ENCODE results near the gene TAS2R40. TPM values are rescaled to one million over a fixed set of nuclear protein-coding genes. Genes with fewer than 3 reads are reported as not detected.

The TAS2R40 gene
- total RNA-seq, 1 donor from 2014 or later = not detected

- no peak overlapping the region for H3K9ac ChIP-seq (ENCODE audit: low read depth in 1 of 3, low read length in 3 of 3)
- H3K27me3 ChIP-seq (ENCODE audit: control insufficient read depth in 3 of 3, insufficient read depth in 3 of 3, low read length in 3 of 3) = no peaks in the 10 kb centered on the region
- H3K9me3 ChIP-seq (ENCODE audit: control insufficient read depth in 3 of 3, low read length in 3 of 3) = peaks cover 0 to 5% (median 2%) of the 10 kb centered on the region in 3 donors
- H3K36me3 ChIP-seq (ENCODE audit: control insufficient read depth in 3 of 3, insufficient read depth in 3 of 3, low read length in 3 of 3) = no peaks in the 10 kb centered on the region
- H3K4me1 ChIP-seq (ENCODE audit: control insufficient read depth in 3 of 3, insufficient read depth in 3 of 3, low read length in 3 of 3) = peaks cover 0 to 4% (median 2%) of the 10 kb centered on the region in 3 donors
- H3K27ac ChIP-seq (ENCODE audit: low read depth, low read length) = no peak overlapping the region
- no peak overlapping the region for H3K4me3 ChIP-seq (ENCODE audit: low read length in 3 of 3)
Observed at GRCh38 chr7:143236408-143236990, 14.7 kb downstream of the TAS2R40 start.

DNA sequence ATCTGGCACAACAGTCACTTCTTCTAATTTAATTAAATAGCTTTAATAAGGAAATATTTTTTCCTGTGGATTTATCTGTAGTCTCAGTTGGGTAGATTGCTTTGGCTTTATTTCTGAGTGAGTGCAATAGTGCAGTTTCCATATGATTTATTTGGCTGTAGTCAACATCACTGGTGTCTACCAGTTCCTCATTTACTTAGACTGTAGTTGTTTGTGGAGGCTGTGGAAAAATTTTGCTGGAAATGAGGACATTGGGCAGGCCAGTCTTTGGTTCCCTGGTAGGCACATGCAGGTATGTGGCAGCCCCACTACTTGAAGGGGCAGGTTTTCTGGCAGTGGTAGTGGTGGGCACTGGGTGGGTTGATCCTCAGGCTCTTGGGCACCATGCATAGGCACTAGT, 15.5 kb downstream of the TAS2R40 start:
- peak overlapping the region; percentile 5 for H3K27ac ChIP-seq (ENCODE audit: low read depth, low read length)
- peaks cover 0 to 5% (median 2%) of the 10 kb centered on the region in 3 donors for H3K9me3 ChIP-seq (ENCODE audit: control insufficient read depth in 3 of 3, low read length in 3 of 3)
- H3K4me1 ChIP-seq (ENCODE audit: control insufficient read depth in 3 of 3, insufficient read depth in 3 of 3, low read length in 3 of 3) = peaks cover 0 to 4% (median 2%) of the 10 kb centered on the region in 3 donors
- H3K9ac ChIP-seq (ENCODE audit: low read depth in 1 of 3, low read length in 3 of 3) = no peak overlapping the region
- H3K27me3 ChIP-seq (ENCODE audit: control insufficient read depth in 3 of 3, insufficient read depth in 3 of 3, low read length in 3 of 3) = no peaks in the 10 kb centered on the region
- no peaks in the 10 kb centered on the region for H3K36me3 ChIP-seq (ENCODE audit: control insufficient read depth in 3 of 3, insufficient read depth in 3 of 3, low read length in 3 of 3)
- no peak overlapping the region for H3K4me3 ChIP-seq (ENCODE audit: low read length in 3 of 3)

GRCh38 chr7:143238289-143238980, 16.6 kb downstream of the TAS2R40 start:
- Histone ChIP-seq H3K9me3 (ENCODE audit: control insufficient read depth in 3 of 3, low read length in 3 of 3) (peaks cover 0 to 5% (median 2%) of the 10 kb centered on the region in 3 donors), H3K27me3 (ENCODE audit: control insufficient read depth in 3 of 3, insufficient read depth in 3 of 3, low read length in 3 of 3) (no peaks in the 10 kb centered on the region), H3K27ac (ENCODE audit: low read depth, low read length) (peak overlapping the region; percentile 5), H3K4me3 (ENCODE audit: low read length in 3 of 3) (no peak overlapping the region), H3K9ac (ENCODE audit: low read depth in 1 of 3, low read length in 3 of 3) (no peak overlapping the region), H3K4me1 (ENCODE audit: control insufficient read depth in 3 of 3, insufficient read depth in 3 of 3, low read length in 3 of 3) (peaks cover 0 to 4% (median 2%) of the 10 kb centered on the region in 3 donors), H3K36me3 (ENCODE audit: control insufficient read depth in 3 of 3, insufficient read depth in 3 of 3, low read length in 3 of 3) (no peaks in the 10 kb centered on the region)

DNA sequence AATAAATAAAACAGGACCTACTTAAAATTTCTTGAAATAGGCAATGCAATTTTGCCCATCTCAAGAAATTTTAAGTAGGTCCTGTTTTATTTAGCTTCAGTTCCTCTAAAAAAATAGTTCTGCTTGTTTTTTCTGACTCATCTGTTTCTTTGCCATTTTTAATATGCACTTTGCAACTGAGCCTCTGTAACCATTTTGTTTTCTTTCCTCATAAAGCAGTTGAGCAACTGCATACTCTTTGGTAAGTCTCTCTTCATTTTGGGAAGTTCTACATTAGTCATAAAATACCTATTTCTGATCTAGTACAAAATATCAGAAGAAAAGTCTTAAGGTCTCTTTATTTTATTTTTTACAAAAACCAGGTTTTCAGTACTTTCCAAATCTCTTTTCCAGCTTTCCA, 18.0 kb downstream of the TAS2R40 start:
- Histone ChIP-seq H3K36me3 (ENCODE audit: control insufficient read depth in 3 of 3, insufficient read depth in 3 of 3, low read length in 3 of 3) (no peaks in the 10 kb centered on the region), H3K4me1 (ENCODE audit: control insufficient read depth in 3 of 3, insufficient read depth in 3 of 3, low read length in 3 of 3) (peaks cover 0 to 4% (median 2%) of the 10 kb centered on the region in 3 donors), H3K27ac (ENCODE audit: low read depth, low read length) (peak overlapping the region; percentile 10), H3K27me3 (ENCODE audit: control insufficient read depth in 3 of 3, insufficient read depth in 3 of 3, low read length in 3 of 3) (no peaks in the 10 kb centered on the region), H3K9ac (ENCODE audit: low read depth in 1 of 3, low read length in 3 of 3) (no peak overlapping the region), H3K4me3 (ENCODE audit: low read length in 3 of 3) (no peak overlapping the region), H3K9me3 (ENCODE audit: control insufficient read depth in 3 of 3, low read length in 3 of 3) (peaks cover 0 to 5% (median 2%) of the 10 kb centered on the region in 3 donors)

GRCh38 chr7:143240291-143241168, 18.7 kb downstream of the TAS2R40 start:
- peak overlapping the region in 1 of 3 donors; percentile 49 for H3K4me3 ChIP-seq (ENCODE audit: low read length in 3 of 3)
- peaks cover 0 to 5% (median 2%) of the 10 kb centered on the region in 3 donors for H3K9me3 ChIP-seq (ENCODE audit: control insufficient read depth in 3 of 3, low read length in 3 of 3)
- peak overlapping the region; percentile 10 for H3K27ac ChIP-seq (ENCODE audit: low read depth, low read length)
- H3K27me3 ChIP-seq (ENCODE audit: control insufficient read depth in 3 of 3, insufficient read depth in 3 of 3, low read length in 3 of 3) = no peaks in the 10 kb centered on the region
- H3K4me1 ChIP-seq (ENCODE audit: control insufficient read depth in 3 of 3, insufficient read depth in 3 of 3, low read length in 3 of 3) = peaks cover 0 to 4% (median 2%) of the 10 kb centered on the region in 3 donors
- H3K36me3 ChIP-seq (ENCODE audit: control insufficient read depth in 3 of 3, insufficient read depth in 3 of 3, low read length in 3 of 3) = no peaks in the 10 kb centered on the region
- H3K9ac ChIP-seq (ENCODE audit: low read depth in 1 of 3, low read length in 3 of 3) = peak overlapping the region in 2 of 3 donors; percentile 17 to 42

GRCh38 chr7:143242306-143242705, 20.5 kb downstream of the TAS2R40 start:
- Histone ChIP-seq H3K27me3 (ENCODE audit: control insufficient read depth in 3 of 3, insufficient read depth in 3 of 3, low read length in 3 of 3) (no peaks in the 10 kb centered on the region), H3K9ac (ENCODE audit: low read depth in 1 of 3, low read length in 3 of 3) (no peak overlapping the region), H3K9me3 (ENCODE audit: control insufficient read depth in 3 of 3, low read length in 3 of 3) (no peaks in the 10 kb centered on the region), H3K4me1 (ENCODE audit: control insufficient read depth in 3 of 3, insufficient read depth in 3 of 3, low read length in 3 of 3) (peaks cover 0 to 4% (median 2%) of the 10 kb centered on the region in 3 donors), H3K27ac (ENCODE audit: low read depth, low read length) (no peak overlapping the region), H3K36me3 (ENCODE audit: control insufficient read depth in 3 of 3, insufficient read depth in 3 of 3, low read length in 3 of 3) (no peaks in the 10 kb centered on the region), H3K4me3 (ENCODE audit: low read length in 3 of 3) (no peak overlapping the region)

- no peaks in the 10 kb centered on the region for H3K36me3 ChIP-seq (ENCODE audit: control insufficient read depth in 3 of 3, insufficient read depth in 3 of 3, low read length in 3 of 3)
- H3K9ac ChIP-seq (ENCODE audit: low read depth in 1 of 3, low read length in 3 of 3) = no peak overlapping the region
- no peak overlapping the region for H3K4me3 ChIP-seq (ENCODE audit: low read length in 3 of 3)
- peaks cover 0 to 4% (median 2%) of the 10 kb centered on the region in 3 donors for H3K4me1 ChIP-seq (ENCODE audit: control insufficient read depth in 3 of 3, insufficient read depth in 3 of 3, low read length in 3 of 3)
- H3K9me3 ChIP-seq (ENCODE audit: control insufficient read depth in 3 of 3, low read length in 3 of 3) = no peaks in the 10 kb centered on the region
- H3K27me3 ChIP-seq (ENCODE audit: control insufficient read depth in 3 of 3, insufficient read depth in 3 of 3, low read length in 3 of 3) = no peaks in the 10 kb centered on the region
- H3K27ac ChIP-seq (ENCODE audit: low read depth, low read length) = no peak overlapping the region
Observed at GRCh38 chr7:143243111-143243510, 21.3 kb downstream of the TAS2R40 start.

- Histone ChIP-seq H3K4me1 (ENCODE audit: control insufficient read depth in 3 of 3, insufficient read depth in 3 of 3, low read length in 3 of 3) (peaks cover 0 to 4% (median 2%) of the 10 kb centered on the region in 3 donors), H3K27me3 (ENCODE audit: control insufficient read depth in 3 of 3, insufficient read depth in 3 of 3, low read length in 3 of 3) (no peaks in the 10 kb centered on the region), H3K9me3 (ENCODE audit: control insufficient read depth in 3 of 3, low read length in 3 of 3) (no peaks in the 10 kb centered on the region), H3K9ac (ENCODE audit: low read depth in 1 of 3, low read length in 3 of 3) (no peak overlapping the region), H3K4me3 (ENCODE audit: low read length in 3 of 3) (no peak overlapping the region), H3K27ac (ENCODE audit: low read depth, low read length) (no peak overlapping the region), H3K36me3 (ENCODE audit: control insufficient read depth in 3 of 3, insufficient read depth in 3 of 3, low read length in 3 of 3) (no peaks in the 10 kb centered on the region)
Observed at GRCh38 chr7:143243614-143244013, 21.8 kb downstream of the TAS2R40 start.

DNA sequence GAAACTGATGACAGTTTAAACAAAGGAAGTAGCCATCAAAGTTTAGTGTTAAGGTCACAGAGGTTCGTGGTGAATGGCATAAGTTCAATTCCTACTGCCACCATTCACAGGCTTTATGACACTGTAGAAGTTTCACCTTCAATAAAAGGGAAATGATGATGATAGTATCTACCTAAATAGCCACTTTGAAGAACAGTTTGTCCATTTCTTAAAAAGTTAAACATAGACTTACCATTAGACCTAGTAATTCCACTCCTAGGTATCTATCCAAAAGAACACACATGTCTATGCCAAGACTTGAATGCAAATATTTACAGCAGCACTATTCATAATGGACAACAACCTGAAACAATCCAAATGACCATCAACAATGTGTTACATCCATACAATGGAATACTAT, 22.5 kb downstream of the TAS2R40 start:
- peaks cover 0 to 4% (median 2%) of the 10 kb centered on the region in 3 donors for H3K4me1 ChIP-seq (ENCODE audit: control insufficient read depth in 3 of 3, insufficient read depth in 3 of 3, low read length in 3 of 3)
- no peaks in the 10 kb centered on the region for H3K9me3 ChIP-seq (ENCODE audit: control insufficient read depth in 3 of 3, low read length in 3 of 3)
- H3K36me3 ChIP-seq (ENCODE audit: control insufficient read depth in 3 of 3, insufficient read depth in 3 of 3, low read length in 3 of 3) = no peaks in the 10 kb centered on the region
- H3K27ac ChIP-seq (ENCODE audit: low read depth, low read length) = no peak overlapping the region
- no peak overlapping the region for H3K4me3 ChIP-seq (ENCODE audit: low read length in 3 of 3)
- H3K27me3 ChIP-seq (ENCODE audit: control insufficient read depth in 3 of 3, insufficient read depth in 3 of 3, low read length in 3 of 3) = no peaks in the 10 kb centered on the region
- H3K9ac ChIP-seq (ENCODE audit: low read depth in 1 of 3, low read length in 3 of 3) = no peak overlapping the region
